HL-60/S4 treated with phorbol 12-myristate 13-acetate at 8.2 ng/mL for 4 days and 3 days (cell line): ENCODE measurements around the gene PARVB.
"Not testable (repeated sequence)": the region's sequence is repeated elsewhere in the genome, so short reads cannot be mapped to it uniquely, and the experiment has no call there.

ENCODE experiments used
- in situ Hi-C: fragments of 300-500 bp; cut with MboI; formaldehyde crosslinking; loops from 2 replicates; pipeline ENCODE4 v1.15.0; 2022; ENCODE audit warnings: low sequenced_read_pairs

PARVB gene

DNA sequence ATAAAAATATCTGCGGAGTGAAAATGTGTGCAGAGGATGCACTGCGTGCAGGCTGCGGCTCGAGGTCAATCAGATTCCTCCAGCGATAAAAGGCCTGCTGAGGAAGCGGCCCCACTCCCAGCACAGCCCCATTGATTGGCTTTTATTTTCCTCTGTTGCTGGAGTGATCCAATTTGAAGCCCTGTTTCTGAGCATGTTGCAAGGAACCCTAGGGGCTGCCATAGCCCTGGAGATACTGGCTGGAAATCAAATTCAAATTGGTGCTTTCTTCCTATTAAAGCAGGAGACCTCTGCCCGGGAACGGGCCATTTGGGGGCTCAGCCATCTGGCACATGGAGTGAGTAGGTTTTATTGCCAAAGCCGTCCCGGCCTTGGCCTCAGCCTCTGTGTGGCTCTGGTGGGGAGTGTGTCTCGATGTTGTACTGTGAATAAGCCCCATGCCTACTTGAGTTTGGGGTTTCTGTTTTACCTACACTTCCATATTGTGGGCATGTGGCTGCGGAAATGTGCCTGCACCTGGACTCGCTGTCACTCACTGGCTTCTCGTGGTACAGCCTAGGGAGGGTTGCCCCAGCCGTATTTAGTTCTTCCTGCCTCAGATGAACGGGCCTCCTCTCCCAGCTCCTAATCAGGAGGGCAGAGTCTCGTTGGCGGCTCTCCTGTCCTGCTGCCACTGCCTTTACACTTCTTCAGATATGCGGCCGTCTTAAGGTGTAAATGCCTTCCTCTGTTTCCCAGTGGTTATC lies 25.6 kb downstream of the PARVB start:
- in situ Hi-C loops, result no loop called here

DNA sequence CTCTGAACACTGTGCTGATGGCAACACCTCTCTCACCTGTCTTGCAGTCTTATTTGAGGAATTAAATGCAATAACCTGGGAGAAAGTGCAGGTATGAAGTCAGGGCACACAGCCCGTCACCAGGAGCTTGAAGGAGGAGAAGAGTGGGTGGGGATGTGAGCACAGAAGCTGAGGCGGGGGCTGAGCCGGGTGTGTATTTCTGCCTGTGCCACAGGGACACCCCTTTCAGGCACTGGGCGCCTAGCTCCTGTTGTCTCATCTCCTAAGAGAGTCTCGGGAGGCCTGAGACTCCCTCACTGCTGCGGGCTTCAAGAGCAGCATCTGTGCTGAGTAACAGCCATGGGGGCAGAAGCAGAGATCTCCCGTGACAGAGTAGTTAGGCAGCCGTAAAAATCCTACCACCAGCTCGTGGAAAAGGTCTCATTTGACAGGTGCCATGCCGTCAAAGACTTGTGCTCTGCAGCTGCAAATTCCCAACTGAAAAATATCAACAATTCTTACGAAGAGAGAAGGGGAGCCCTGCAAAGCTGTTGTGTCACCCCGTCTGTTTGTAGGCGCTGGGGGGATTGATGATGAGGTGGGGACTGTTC lies 26.8 kb downstream of the PARVB start:
- in situ Hi-C loops, result no loop called here

DNA sequence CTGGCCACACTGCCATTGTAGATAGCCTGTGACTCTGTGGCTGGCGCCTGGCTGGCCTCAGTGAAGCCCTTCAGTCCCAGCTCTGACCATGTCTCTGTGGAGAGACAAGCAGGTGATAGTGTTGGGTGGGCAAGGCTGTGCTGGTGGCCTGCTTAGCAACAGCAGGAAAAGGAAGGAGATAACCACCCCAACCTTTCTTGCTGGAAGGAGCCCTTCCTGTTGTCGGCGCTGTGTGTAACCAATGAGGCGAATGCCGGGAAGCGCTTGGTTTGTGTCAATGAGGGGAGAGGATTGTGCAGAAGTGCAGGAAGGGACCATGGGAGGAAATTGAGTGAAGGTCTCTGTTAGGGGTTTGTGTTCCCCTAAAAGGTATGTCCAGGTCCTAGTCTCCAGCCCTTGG lies 27.3 kb downstream of the PARVB start:
- in situ Hi-C loops, result no loop called here

DNA sequence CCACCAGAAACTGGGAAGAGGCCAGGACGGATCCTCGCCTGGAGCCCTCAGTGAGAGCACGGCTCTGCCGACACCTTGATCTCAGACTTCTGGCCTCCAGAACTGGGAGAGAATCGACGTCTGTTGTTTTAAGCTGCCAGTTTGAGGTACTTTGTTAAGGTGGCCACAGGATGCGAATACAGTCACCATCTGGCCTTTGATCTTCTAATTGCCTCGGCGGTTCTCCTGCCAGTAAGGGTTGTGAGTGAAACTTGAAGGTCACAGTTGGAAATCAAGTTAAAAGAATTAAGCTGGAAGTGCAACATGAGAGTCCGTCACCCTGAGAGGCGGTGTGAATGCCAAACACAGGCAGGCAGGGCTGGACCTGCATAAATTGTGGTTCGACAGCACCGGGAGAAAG lies 27.9 kb downstream of the PARVB start:
- in situ Hi-C loops, result no loop called here

DNA sequence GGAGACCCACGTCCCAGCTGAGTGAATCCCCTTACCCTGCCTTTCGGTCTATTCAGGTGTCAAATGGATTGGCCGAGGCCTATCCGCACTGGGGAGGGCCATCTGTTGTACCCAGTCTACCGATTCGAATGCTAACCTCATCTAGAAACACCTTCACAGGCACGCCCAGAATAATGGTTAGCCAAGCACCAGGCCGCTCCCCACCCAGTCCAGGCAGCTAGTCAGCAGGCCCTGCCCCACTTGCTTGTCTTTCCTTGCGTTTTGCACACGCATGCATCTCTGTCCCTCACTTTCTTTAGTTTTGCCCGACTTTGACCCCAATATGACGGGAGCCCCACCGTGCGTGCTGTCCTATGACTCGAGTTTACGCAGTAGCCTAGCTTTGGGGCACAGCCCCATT lies 31.7 kb downstream of the PARVB start:
- in situ Hi-C loops, result no loop called here

DNA sequence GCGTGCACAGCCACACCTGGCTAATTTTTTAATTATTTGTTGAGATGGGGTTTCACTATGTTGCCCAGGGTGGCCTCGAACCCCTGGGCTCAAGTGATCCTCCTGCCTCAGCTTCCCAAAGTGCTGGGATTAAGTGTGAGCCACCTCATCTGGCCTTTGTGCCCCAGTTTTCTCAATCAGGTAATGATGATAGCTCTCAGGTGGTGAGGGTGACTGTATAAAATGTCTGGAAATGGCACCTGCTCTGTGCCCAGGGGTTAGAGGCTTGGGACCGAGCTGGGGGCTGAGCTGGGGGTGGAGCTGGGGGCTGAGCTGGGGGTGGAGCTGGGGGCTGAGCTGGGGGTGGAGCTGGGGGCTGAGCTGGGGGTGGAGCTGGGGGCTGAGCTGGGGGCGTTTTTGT lies 32.5 kb downstream of the PARVB start:
- in situ Hi-C loops, result not testable (repeated sequence)

DNA sequence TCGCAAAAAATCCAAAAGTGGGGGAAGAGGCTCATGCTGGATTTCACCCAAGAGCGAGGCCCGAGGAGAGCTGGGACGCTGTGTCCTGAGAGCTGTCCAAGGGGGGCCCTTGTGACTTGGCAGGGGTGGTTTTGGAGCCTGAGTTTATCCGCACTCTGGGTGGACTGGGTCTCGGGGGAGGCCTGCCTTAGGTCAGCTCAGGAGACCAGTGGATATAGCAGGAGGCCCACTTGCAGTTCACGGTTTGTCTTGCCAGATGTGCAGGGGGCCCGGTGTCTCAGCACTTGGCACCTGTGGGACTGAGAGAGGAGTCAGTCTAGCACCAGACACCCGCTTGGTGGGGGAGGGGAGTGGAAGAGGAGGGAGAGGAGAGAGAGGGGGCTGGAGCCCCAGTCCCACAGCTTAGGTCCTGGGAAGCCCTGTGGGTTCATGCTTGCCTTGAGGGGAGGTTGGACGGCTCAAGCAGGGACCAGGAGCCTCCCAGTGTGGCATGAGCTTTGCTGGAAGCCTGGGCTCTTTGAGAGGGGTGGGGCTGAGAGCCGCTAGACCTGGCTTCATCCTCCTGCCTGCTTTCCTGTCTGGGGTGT lies 33.4 kb downstream of the PARVB start:
- in situ Hi-C loops, result no loop called here

DNA sequence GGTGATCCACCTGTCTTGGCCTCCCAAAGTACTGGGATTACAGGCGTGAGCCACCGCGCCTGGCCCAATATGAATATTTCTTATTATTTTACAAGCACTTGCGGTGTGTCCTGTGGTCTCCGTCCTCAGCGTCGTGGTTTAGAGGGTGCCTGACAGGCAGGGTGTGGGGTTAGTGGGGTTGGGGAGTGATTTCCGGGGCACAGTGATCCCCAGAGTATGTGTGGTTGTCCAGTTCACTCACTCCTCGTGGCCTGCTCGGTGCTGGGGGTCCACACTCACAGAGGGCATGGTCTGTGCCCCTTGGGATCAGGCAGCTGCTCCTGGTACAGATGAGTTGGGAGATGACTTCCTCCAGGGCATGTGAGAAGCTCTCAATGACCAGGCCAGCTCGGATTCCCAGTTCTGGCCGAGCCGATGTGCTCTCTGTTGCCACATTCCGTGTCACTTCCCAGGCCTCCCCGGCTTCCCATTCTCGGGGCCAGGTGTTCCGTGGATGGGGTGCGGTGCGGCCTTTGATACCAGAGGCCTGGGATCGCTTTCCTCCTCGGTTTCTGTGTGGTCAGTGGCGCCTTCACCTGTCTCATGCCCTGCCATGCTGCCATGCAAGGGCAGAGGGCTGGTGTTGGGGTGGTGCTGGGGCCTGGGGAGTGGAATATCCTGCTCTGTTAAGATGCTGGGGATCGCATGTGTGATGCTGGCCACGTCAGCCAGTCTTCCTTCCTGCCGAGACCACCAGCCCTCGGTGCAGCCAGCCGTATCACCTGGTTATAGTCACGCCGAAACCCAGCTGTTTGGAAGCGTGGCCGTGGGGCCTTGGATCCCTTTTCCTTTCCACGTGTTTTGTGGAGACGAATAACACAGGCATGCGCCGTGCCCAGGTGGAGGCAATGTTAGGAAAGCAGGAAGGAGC lies 39.6 kb downstream of the PARVB start:
- in situ Hi-C loops, result no loop called here

DNA sequence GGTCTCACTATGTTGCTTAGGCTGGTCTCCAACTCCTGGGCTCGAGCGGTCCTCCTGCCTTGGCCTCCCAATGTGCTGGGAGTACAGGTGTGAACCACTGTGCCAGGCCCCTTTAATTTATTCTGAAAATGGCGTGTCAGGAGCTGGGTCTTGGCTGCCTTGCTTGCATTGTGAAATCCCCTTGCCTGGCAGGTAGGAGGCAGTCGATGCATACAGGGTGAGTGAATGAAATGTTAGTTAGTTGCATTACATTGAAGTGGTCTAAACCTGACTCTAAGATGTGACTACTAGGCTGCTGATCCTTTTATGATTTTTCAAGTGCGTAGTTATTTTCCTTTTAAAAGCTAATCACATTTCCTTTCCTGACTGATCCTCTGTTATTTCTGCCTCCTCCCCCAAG lies 42.9 kb downstream of the PARVB start:
- in situ Hi-C loops, result no loop called here

DNA sequence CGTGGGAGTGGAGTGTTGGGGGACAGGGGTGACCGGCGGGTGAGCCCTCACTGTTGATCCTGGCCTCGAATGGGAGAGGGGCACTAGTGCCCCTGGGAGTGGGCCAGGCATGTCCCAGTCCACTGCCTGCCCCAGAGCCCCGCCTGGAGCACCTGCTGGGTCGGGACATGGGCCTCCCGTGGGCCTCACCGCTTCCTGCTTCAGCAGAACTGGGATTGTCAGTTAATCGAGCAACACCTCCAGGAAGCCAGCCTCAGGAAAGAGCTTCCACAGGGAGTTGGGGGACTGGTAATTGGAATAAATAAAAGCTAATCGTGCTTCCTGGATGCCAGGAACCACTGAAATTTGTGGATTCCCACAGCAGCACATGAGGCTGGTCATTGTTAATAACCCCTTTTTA lies 43.8 kb downstream of the PARVB start:
- in situ Hi-C loops, result no loop called here

DNA sequence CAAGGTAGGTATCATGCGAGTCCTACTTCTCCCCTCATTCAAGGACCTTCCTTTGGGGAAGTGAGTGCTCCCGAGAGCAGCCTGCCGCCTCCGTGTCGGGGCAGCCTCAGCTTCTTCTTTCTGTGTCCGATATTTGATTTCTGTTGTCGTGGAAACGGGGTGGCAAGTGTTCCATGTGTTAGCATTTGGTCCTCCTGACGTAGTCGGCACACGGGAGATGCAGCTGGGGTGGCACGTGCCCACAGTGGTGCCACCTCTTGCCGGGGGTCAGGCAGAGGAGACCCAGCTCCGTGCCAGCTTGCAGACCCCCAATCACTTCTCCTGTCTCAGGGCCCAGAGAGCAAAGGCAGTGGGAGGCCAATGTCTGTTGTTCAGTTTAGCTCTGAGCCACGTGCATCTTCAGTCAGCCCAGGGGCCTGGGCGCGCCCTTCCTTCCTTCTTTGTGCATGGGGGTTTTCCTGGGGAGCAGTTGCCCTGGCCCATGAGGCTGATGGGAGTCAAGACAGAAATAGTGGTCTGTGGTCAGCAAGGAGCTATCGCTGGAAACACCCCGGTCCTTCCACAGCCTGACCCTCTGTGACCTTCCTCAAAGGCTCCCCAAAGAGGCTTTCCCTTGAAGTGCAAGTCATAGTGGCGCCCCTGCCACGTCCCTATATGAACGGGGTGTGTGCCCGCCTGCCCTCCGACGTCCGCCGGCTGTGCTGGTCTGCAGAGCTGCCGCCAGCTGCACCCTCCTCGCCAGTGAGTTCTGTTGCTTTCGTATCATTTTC lies 44.5 kb downstream of the PARVB start:
- in situ Hi-C loops, result no loop called here

DNA sequence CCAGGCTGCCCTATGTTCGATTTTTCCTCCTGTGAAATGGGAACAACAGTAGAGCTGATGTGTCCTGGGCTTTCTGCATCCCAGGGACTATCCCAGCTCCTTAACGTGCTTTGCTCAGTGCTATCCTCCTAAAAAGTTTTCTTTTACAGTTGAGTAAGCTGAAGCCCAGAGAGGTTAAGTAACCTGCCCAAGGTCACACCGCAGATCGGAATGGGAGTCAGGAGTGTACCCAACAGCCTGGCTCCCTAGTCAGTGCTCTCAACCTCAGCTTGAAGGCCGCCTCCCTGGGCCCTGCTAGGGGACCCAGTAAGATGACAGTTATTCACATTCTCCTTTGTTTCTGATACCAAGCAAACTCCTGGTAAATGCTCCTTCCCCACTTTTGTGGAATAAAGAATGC lies 45.9 kb downstream of the PARVB start:
- in situ Hi-C loops, result no loop called here

DNA sequence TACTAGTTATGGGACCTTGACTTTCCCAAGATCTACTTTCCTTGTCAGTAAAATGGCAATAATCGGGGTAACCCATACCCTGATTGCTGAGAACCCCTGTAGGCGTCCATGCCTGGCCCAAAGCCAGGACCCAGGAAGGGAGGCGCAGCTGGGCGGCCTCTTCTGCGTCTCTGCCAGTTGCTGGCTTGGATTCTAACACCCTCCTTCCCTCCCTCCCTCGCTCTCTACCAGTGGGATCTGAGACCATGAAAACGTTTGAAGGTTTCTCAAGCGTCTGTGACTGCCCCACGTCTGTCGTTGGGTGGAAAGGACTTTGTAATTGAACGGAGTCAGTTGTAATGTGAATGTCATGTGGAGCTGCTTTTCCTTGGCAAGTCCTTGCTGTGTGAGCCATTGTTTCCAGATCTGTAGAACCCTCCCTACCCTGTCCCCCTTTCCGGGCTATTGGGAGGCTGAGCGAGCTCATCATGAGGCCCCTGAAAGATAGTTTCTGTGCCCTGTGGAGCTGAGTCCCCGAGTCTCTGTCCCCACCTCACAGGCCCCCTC lies 47.8 kb downstream of the PARVB start:
- in situ Hi-C loops, result no loop called here

DNA sequence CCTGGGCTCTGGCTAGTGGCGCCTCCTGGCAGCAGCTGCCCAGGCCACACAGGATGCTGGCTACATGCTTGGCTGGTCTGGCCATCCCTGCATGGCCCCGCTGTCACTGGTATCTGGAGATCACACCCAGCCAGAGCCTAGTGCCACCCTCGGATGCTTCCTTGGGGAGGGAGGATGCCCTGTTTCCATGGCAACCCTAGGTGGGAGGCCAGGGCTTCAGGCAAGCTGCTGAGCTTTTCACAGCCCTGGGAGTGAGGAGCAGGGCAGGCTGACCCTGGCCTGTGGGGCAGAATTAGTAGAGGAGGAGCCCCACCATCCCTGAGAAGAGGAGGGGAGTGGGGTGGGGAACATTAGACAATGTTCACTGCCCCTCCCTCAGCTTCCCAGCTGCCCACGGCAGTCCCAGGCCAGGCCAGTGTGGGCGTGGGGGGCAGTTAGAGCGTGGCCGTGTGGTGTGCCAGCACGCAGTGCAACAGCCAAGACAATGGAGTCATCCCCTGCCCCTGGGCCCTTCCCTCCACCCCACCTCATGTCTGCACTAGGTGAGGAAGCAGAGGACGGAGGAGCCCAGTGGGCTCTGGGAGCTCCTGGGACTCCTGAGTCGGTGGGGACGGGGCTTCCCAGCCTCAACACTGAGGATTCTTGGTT lies 50.4 kb downstream of the PARVB start:
- in situ Hi-C loops, result no loop called here

DNA sequence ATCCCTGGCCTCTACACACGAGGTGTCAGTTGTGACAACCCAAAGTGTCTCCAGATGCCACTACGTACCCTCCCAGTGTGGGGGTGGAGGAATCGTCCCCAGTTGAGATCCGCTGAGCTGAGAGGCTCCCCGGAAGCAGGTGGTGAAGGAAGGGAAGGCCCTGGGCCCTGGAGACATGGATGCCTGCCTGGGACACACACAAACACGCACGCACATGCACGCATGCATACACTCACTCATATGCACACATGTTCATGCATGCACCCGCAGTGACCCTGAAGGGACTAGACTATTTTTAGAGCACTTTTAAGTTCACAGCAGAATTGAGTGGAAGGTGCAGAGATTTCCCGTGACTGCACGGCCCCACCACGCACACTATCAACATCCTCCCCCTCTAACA lies 50.9 kb downstream of the PARVB start:
- in situ Hi-C loops, result no loop called here

DNA sequence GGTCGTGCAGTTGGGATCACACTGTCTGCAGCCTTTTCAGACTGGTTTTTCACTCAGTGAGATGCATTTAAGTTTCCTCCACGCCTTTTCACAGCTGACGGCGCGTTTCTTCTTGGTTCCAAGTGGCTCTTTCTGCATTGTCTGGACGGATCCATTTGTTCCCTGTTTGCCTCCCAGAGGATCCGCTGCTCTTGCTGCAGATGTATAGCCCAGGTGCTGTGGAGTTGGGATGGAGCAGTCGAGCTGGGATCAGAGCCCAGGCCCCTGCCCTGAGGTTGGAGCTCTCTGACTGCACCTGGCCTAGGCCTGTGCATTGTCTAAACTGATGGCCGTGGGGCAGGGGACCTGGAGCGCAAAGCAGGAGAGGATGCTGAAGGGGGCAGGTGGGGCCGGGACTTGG lies 51.6 kb downstream of the PARVB start:
- in situ Hi-C loops, result no loop called here

DNA sequence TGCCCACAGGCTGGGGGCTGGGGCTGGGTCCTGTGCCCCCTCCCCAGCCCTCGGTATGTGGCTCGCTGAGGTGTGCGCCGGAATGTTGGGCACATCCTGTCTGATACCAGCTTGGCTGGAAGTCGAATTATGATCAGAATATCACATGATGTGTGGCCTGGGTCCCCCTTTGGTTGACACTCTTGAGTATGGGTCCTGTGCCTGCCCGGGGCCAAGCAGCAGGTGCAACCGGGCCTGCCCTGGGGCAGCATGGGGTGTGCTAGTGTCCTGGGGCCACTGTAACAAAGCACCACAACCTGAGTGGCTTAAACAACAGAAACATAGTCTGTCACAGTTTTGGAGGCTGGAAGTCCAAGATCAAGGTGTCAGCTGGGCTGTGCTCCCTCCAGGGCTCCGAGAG lies 52.7 kb downstream of the PARVB start:
- in situ Hi-C loops, result no loop called here

DNA sequence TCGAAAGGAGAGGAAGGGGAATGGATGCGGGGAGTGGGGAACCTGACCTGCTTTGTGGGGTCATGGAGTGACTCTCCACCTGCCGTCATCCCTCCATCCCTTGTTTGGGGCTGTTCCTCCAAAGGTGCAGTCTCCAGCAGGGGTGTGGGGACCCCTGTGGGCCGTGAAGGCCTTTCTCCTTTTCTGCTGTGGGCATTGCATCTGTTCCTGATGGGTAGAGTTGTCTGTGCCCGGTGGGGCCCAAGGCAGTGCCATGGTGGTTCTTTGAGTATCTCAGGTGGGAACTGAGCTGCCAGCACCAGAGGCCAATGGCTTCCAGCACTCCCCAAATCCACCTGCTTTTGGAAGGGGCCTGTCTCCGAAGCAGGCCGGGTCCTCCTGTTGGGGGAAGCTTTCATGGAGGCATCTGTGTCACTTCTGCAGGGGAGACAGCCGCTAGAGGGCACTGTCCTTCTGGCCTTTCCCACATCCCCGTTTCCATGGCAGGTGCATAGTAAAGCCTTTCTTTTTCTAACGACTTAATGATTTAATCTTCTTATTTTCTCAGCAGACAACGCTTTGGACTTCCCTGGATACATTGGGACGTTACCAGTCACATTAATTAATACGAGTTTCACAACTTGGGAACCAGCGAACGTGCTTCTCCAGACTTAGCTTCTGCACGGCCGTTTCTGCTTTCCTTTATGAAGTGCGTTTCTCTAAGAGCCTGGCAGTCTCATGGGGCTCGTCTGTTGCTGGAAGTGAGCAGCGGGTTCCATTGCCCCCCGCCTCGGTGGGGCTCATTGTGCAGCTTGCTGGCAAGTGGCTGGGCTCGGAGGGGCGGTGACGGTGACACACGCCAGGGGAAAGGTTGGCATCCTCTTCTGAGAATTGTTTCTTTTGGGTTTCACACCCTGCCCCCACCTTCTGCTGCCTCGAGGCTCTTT lies 57.1 kb downstream of the PARVB start:
- in situ Hi-C loops, result no loop called here

DNA sequence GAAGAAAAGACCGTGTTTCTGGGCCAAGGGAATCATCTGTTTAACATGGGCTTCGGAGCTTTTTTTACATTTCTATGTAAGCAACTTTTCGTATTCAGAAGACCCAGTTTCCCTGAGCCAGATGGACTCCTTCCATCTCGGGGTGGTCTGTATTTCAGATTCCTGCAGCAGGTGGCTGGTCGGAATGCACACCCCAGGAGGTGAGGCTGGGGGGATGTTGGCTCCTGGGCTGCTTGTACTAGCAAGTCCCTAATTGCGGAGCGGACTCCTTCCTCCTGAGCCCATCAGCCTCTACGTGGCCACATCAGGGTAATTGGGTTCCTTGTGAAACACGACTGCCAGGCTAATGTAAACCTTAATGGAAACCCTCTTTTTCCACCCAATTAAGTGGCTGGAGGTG lies 58.7 kb downstream of the PARVB start:
- in situ Hi-C loops, result no loop called here
